ENCODE data around the gene YAP1. TPM values are rescaled to one million over a fixed set of nuclear protein-coding genes. Genes with fewer than 3 reads are reported as not detected.
A peak's percentile ranks its signal among the peaks of the same experiment; 100 is the strongest.

The YAP1 gene
- total RNA-seq, 1 donor from 2014 or later = 129 TPM

DNA sequence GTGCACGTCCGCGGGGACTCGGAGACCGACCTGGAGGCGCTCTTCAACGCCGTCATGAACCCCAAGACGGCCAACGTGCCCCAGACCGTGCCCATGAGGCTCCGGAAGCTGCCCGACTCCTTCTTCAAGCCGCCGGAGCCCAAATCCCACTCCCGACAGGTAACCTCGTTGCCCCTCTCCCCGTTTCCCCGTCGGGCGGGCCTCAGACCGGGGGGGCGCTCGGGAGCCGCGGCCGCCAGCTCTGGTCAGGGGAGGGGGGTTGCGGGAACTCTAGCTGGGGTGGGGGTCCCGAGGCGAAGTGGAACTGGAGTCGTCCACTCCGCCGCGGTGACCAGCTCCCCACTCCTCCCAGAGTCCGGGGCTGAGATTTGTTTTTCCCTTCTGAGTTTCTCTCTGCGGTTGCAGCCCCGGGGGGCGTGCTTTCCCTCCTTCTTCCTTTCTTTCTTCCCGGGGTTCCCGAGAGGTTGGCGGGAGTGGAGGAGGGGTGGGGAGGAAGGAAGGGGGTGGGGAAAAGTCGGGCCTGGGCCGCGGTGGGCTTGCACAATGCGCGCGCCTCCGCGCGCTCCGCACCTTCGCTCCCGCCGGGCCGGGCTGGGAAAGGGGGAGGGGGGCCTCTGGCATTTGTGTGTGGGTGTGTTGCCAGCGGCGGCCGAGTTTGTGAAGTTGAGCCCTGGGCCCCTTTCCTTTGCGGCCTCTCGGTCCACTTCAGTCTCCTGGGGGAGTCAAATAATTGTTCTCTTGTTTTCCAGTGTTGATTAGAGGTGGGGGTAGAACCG lies 952 bp downstream of the YAP1 start:
- peaks cover 10% of the 10 kb centered on the region for H3K4me1 Mint-ChIP-seq (ENCODE audit: low read depth, unreplicated experiment)
- Histone ChIP-seq H3K4me2 (ENCODE audit: low read length) (peak overlapping the region; percentile 93), H3K4me3 (ENCODE audit: insufficient read depth, low read depth, low read length) (peak overlapping the region; percentile 97), H3K36me3 (ENCODE audit: insufficient read depth, low read length) (peaks cover 8% of the 10 kb centered on the region), H3K27me3 (ENCODE audit: insufficient read depth, low read length) (no peaks in the 10 kb centered on the region), H3K79me2 (ENCODE audit: insufficient read depth, low read length) (peaks cover 64% of the 10 kb centered on the region), H3K9ac (ENCODE audit: low read length) (peak overlapping the region; percentile 100), H3K9me3 (ENCODE audit: insufficient read depth, low read depth, low read length) (no peaks in the 10 kb centered on the region), H3K27ac (ENCODE audit: low read depth, low read length) (peak overlapping the region; percentile 99), H3K4me1 (ENCODE audit: insufficient read depth, low read length) (peaks cover 26% of the 10 kb centered on the region), H2AFZ (ENCODE audit: low read depth, low read length) (peak overlapping the region; percentile 44), H4K20me1 (ENCODE audit: insufficient read depth, low read length) (peaks cover 7% of the 10 kb centered on the region)
- no peaks in the 10 kb centered on the region for H3K27me3 Mint-ChIP-seq (ENCODE audit: low read depth, unreplicated experiment)
- H3K4me3 Mint-ChIP-seq (ENCODE audit: unreplicated experiment) = peak overlapping the region; percentile 88
- no peak for TF ChIP-seq EZH2 (IDR thresholded peaks at IDR 0.05; ENCODE audit: insufficient read depth, low read length)
- TF ChIP-seq, protein P1, sequence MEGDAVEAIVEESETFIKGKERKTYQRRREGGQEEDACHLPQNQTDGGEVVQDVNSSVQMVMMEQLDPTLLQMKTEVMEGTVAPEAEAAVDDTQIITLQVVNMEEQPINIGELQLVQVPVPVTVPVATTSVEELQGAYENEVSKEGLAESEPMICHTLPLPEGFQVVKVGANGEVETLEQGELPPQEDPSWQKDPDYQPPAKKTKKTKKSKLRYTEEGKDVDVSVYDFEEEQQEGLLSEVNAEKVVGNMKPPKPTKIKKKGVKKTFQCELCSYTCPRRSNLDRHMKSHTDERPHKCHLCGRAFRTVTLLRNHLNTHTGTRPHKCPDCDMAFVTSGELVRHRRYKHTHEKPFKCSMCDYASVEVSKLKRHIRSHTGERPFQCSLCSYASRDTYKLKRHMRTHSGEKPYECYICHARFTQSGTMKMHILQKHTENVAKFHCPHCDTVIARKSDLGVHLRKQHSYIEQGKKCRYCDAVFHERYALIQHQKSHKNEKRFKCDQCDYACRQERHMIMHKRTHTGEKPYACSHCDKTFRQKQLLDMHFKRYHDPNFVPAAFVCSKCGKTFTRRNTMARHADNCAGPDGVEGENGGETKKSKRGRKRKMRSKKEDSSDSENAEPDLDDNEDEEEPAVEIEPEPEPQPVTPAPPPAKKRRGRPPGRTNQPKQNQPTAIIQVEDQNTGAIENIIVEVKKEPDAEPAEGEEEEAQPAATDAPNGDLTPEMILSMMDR (IDR thresholded peaks at IDR 0.05; ENCODE audit: insufficient read depth, low read depth, low read length) = no peak
- H3K27ac Mint-ChIP-seq (ENCODE audit: unreplicated experiment) = peak overlapping the region; percentile 90
- H3K9me3 Mint-ChIP-seq (ENCODE audit: unreplicated experiment) = no peaks in the 10 kb centered on the region
- no peak for FAIRE-seq
- DNase-seq (ENCODE audit: low read depth) = peak; percentile 72
- no peaks in the 10 kb centered on the region for H3K36me3 Mint-ChIP-seq (ENCODE audit: low read depth, unreplicated experiment)

DNA sequence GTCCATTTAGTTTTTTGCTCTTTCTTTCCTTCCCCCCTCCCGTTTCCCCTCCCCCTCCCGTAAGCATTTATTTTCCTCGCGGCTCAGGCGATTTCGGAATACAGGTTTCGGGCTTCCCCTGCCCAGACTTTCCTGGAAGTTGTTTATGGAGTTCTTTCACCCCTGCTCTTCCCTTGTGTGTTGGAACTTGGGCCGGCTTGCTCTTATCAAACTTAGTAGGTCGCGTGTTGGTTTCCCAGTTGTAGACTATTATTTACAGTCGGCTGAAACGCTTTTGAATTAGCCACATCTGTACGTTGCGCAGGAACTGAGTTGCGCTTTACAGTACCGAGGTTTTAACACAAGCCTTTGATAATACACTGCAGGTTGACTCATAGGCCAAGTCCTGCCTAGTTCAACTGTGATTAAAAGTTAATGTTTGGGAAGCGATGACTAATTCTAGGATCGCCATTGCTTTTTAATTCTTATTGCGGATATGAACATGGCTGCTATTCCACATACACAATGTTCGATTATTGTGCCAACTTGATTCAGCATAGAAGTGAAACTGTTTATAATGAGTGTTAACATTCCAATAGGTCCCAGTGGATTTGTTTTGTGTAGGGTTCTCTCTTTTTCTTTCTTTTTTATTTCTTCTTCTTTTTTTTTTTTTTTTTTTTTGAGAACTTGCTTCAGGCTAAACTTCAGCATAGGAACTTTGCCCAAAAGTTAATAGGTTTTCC lies 1.7 kb downstream of the YAP1 start:
- no peaks in the 10 kb centered on the region for H3K9me3 Mint-ChIP-seq (ENCODE audit: unreplicated experiment)
- peaks cover 17% of the 10 kb centered on the region for H3K4me1 Mint-ChIP-seq (ENCODE audit: low read depth, unreplicated experiment)
- H3K4me1 ChIP-seq (ENCODE audit: insufficient read depth, low read length) = peaks cover 34% of the 10 kb centered on the region
- peaks cover 7% of the 10 kb centered on the region for H4K20me1 ChIP-seq (ENCODE audit: insufficient read depth, low read length)
- TF ChIP-seq, protein P1 (IDR thresholded peaks at IDR 0.05; ENCODE audit: insufficient read depth, low read depth, low read length) = no peak
- no peak for TF ChIP-seq EZH2 (IDR thresholded peaks at IDR 0.05; ENCODE audit: insufficient read depth, low read length)
- peak overlapping the region; percentile 88 for H3K4me3 Mint-ChIP-seq (ENCODE audit: unreplicated experiment)
- peaks cover 71% of the 10 kb centered on the region for H3K79me2 ChIP-seq (ENCODE audit: insufficient read depth, low read length)
- H3K27me3 ChIP-seq (ENCODE audit: insufficient read depth, low read length) = no peaks in the 10 kb centered on the region
- H3K27ac Mint-ChIP-seq (ENCODE audit: unreplicated experiment) = peak overlapping the region; percentile 90
- no peaks in the 10 kb centered on the region for H3K27me3 Mint-ChIP-seq (ENCODE audit: low read depth, unreplicated experiment)
- FAIRE-seq (peak; percentile 95), DNase-seq (ENCODE audit: low read depth) (peak; percentile 89)
- H3K4me3 ChIP-seq (ENCODE audit: insufficient read depth, low read depth, low read length) = peak overlapping the region; percentile 97
- peak overlapping the region; percentile 22 for H2AFZ ChIP-seq (ENCODE audit: low read depth, low read length)
- H3K36me3 Mint-ChIP-seq (ENCODE audit: low read depth, unreplicated experiment) = no peaks in the 10 kb centered on the region
- peak overlapping the region; percentile 99 for H3K27ac ChIP-seq (ENCODE audit: low read depth, low read length)
- peaks cover 8% of the 10 kb centered on the region for H3K36me3 ChIP-seq (ENCODE audit: insufficient read depth, low read length)
- H3K9me3 ChIP-seq (ENCODE audit: insufficient read depth, low read depth, low read length) = no peaks in the 10 kb centered on the region
- H3K9ac ChIP-seq (ENCODE audit: low read length) = peak overlapping the region; percentile 100
- peak overlapping the region; percentile 93 for H3K4me2 ChIP-seq (ENCODE audit: low read length)
